GM23338 (cell line): ENCODE results near the gene LRMDA. TPM values are rescaled to one million over a fixed set of nuclear protein-coding genes. Genes with fewer than 3 reads are reported as not detected.

Experiments
- ATAC-seq: fragments of 200-7000 bp; cut with Tn5 transposase; 3 replicates; pipeline ENCODE4 v1.9.1; 2020
- DNase-seq: peaks from one replicate; pipeline ENCODE4 v3.0.0-alpha.2; 2015; ENCODE audit warnings: low spot score
- H2AFZ ChIP-seq: fragments of 200-600 bp; sonication (generic); 2 replicates; pipeline ENCODE4 v1.8.0; 2016; ENCODE audit warnings: antibody characterized with exemption, mild to moderate bottlenecking, moderate library complexity
- H3F3A ChIP-seq: fragments of 200-600 bp; sonication (generic); replicated peaks from 2 replicates; pipeline ENCODE4 v1.8.0; 2017; ENCODE audit warnings: antibody characterized with exemption, mixed run types, low read depth
- H3K27ac ChIP-seq: fragments of 200-600 bp; sonication (generic); 2 replicates; pipeline ENCODE4 v1.6.1; 2016; ENCODE audit warnings: low read depth
- H3K27me3 ChIP-seq: fragments of 200-600 bp; sonication (generic); 2 replicates; pipeline ENCODE4 v1.8.0; 2016; ENCODE audit warnings: mild to moderate bottlenecking, mixed run types, moderate library complexity; ENCODE audit not compliant: insufficient read depth
- H3K36me3 ChIP-seq: fragments of 200-600 bp; sonication (generic); 2 replicates; pipeline ENCODE4 v1.8.0; 2016; ENCODE audit warnings: mild to moderate bottlenecking; ENCODE audit not compliant: insufficient read depth
- H3K4me1 ChIP-seq: fragments of 200-600 bp; sonication (generic); 2 replicates; pipeline ENCODE4 v1.8.0; 2016; ENCODE audit warnings: mild to moderate bottlenecking, moderate library complexity; ENCODE audit not compliant: insufficient read depth
- H3K4me2 ChIP-seq: fragments of 200-600 bp; sonication (generic); 2 replicates; pipeline ENCODE4 v1.7.1; 2017; ENCODE audit warnings: mixed run types
- H3K4me3 ChIP-seq: fragments of 200-600 bp; sonication (generic); 2 replicates; pipeline ENCODE4 v1.6.1; 2016; ENCODE audit warnings: mixed run types
- H3K79me2 ChIP-seq: fragments of 200-600 bp; sonication (generic); replicated peaks from 2 replicates; pipeline ENCODE4 v1.8.0; 2017; ENCODE audit warnings: mild to moderate bottlenecking; ENCODE audit not compliant: insufficient read depth
- H3K9me2 ChIP-seq: fragments of 200-600 bp; sonication (generic); 2 replicates; pipeline ENCODE4 v1.8.0; 2017; ENCODE audit not compliant: insufficient read depth
- H4K20me1 ChIP-seq: fragments of 200-600 bp; sonication (generic); replicated peaks from 2 replicates; pipeline ENCODE4 v1.8.0; 2017; ENCODE audit warnings: mild to moderate bottlenecking; ENCODE audit not compliant: insufficient read depth
- H3K27ac Mint-ChIP-seq: 2 replicates; pipeline ENCODE4 v1.8.0; 2020; ENCODE audit warnings: inconsistent platforms, mild to moderate bottlenecking, moderate library complexity, mixed read lengths
- H3K27me3 Mint-ChIP-seq: 3 replicates; pipeline ENCODE4 v1.8.0; 2022; ENCODE audit warnings: low read depth, mild to moderate bottlenecking, moderate library complexity, mixed read lengths, inconsistent platforms; ENCODE audit not compliant: insufficient read depth, poor library complexity
- H3K36me3 Mint-ChIP-seq: 3 replicates; pipeline ENCODE4 v1.8.0; 2021; ENCODE audit warnings: low read depth, mild to moderate bottlenecking, inconsistent platforms, moderate library complexity, mixed read lengths
- H3K4me1 Mint-ChIP-seq: 3 replicates; pipeline ENCODE4 v1.8.0; 2020; ENCODE audit warnings: mild to moderate bottlenecking, inconsistent platforms, mixed read lengths
- H3K4me3 Mint-ChIP-seq: 3 replicates; pipeline ENCODE4 v1.8.0; 2021; ENCODE audit warnings: moderate library complexity, mild to moderate bottlenecking, inconsistent platforms, mixed read lengths
- H3K9me3 Mint-ChIP-seq: 3 replicates; pipeline ENCODE4 v1.8.0; 2020; ENCODE audit warnings: moderate library complexity, mild to moderate bottlenecking, inconsistent platforms, mixed read lengths
- CREB1 ChIP-seq: fragments of 250-450 bp; sonication (Bioruptor Pico); IDR thresholded peaks from 2 replicates; pipeline ENCODE4 v1.5.0; 2020; ENCODE audit warnings: low read depth, mild to moderate bottlenecking, moderate library complexity
- CTCF ChIP-seq, 2 experiments: fragments of 200-600 bp in 1 of 2; sonication (generic) in 1 of 2; conservative IDR thresholded peaks; 2 replicates each; pipeline versions ENCODE4 v1.5.1 to v1.6.1; 2016 to 2017; ENCODE audit warnings: antibody characterized with exemption in 2 of 2, low read depth in 2 of 2, mild to moderate bottlenecking in 2 of 2, moderate library complexity in 1 of 2
- JUNB ChIP-seq: IDR thresholded peaks from one replicate; pipeline ENCODE4 v1.6.1; 2016; ENCODE audit warnings: antibody characterized with exemption; ENCODE audit not compliant: unreplicated experiment
- ZNF114 ChIP-seq: fragments of 250-450 bp; sonication (Bioruptor Pico); IDR thresholded peaks from 2 replicates; pipeline ENCODE4 v1.5.0; 2020; ENCODE audit warnings: mild to moderate bottlenecking, moderate library complexity
- ZNF462 ChIP-seq: fragments of 250-450 bp; sonication (Bioruptor Pico); IDR thresholded peaks from 2 replicates; pipeline ENCODE4 v1.5.0; 2020; ENCODE audit warnings: mild to moderate bottlenecking, moderate library complexity
- polyA plus RNA-seq: library from polyadenylated mRNA; unstranded; fragments of >200 nt; fragmentation: Nextera tagmentation; extraction: Ambion mirVana; gene quantifications from 2 replicates; pipeline ENCODE4 v1.2.1, GENCODE V29; 2016
- total RNA-seq: library from RNA; depleted of rRNA; stranded (reverse); fragments of >200 nt; shearing (Covaris generic); gene quantifications from 2 replicates; pipeline ENCODE4 v1.2.3, GENCODE V29; 2014
- TF ChIP-seq, protein P1 (sequence below): IDR thresholded peaks from one replicate; pipeline ENCODE4 v1.6.1; 2018; ENCODE audit warnings: antibody characterized with exemption; ENCODE audit not compliant: unreplicated experiment

Gene LRMDA
- total and polyA plus RNA-seq, 2 experiments from 2014 or later, result 0.90 to 1.8 TPM

GRCh38 chr10:75839020-75839419 is 407.6 kb downstream of the LRMDA start (continued):
- TF ChIP-seq, protein P1, sequence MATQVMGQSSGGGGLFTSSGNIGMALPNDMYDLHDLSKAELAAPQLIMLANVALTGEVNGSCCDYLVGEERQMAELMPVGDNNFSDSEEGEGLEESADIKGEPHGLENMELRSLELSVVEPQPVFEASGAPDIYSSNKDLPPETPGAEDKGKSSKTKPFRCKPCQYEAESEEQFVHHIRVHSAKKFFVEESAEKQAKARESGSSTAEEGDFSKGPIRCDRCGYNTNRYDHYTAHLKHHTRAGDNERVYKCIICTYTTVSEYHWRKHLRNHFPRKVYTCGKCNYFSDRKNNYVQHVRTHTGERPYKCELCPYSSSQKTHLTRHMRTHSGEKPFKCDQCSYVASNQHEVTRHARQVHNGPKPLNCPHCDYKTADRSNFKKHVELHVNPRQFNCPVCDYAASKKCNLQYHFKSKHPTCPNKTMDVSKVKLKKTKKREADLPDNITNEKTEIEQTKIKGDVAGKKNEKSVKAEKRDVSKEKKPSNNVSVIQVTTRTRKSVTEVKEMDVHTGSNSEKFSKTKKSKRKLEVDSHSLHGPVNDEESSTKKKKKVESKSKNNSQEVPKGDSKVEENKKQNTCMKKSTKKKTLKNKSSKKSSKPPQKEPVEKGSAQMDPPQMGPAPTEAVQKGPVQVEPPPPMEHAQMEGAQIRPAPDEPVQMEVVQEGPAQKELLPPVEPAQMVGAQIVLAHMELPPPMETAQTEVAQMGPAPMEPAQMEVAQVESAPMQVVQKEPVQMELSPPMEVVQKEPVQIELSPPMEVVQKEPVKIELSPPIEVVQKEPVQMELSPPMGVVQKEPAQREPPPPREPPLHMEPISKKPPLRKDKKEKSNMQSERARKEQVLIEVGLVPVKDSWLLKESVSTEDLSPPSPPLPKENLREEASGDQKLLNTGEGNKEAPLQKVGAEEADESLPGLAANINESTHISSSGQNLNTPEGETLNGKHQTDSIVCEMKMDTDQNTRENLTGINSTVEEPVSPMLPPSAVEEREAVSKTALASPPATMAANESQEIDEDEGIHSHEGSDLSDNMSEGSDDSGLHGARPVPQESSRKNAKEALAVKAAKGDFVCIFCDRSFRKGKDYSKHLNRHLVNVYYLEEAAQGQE, result no peak
- TF ChIP-seq ZNF462 (CRISPR knock-in tag), result no peak
- no peak for TF ChIP-seq ZNF114 (CRISPR knock-in tag)

DNA sequence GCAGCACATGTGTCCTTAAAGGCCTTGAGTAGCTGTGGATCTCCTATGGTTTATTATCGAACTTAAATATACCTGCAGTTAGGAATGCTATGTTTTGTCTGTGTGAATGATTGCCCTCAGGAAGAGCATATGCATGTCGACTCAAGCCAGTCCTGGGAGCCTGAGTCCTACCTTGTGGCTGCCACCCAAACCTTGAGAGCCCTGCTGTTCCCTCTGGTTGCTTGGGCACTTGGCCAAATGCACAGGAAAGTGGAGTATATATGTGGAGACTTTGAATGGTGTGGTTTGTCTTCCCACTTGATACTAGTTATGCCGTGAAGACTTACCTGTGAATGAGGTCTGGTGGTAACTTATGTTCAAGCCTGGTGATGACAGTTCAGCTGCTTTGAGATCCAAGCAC is 409.8 kb downstream of the LRMDA start:
- Histone ChIP-seq H2AFZ (no peak overlapping the region), H3F3A (no peaks in the 10 kb centered on the region), H4K20me1 (no peaks in the 10 kb centered on the region), H3K9me2 (peaks cover 4% of the 10 kb centered on the region; the same call in 1 of the 2 replicates), H3K4me3 (no peak overlapping the region), H3K4me1 (peaks cover 15% of the 10 kb centered on the region), H3K27ac (no peak overlapping the region), H3K36me3 (no peaks in the 10 kb centered on the region), H3K79me2 (no peaks in the 10 kb centered on the region), H3K27me3 (no peaks in the 10 kb centered on the region), H3K4me2 (no peak overlapping the region)
- no peak overlapping the region for H3K4me3 Mint-ChIP-seq
- ATAC-seq, result no peak
- H3K36me3 Mint-ChIP-seq, result no peaks in the 10 kb centered on the region
- H3K9me3 Mint-ChIP-seq, result no peaks in the 10 kb centered on the region
- no peak overlapping the region for H3K27ac Mint-ChIP-seq
- no peak for DNase-seq
- TF ChIP-seq CTCF (conservative IDR thresholded peaks at IDR 0.05; ENCODE audit: low read depth in 2 of 2) (no peak), JUNB (no peak), CREB1 (no peak), ZNF114 (CRISPR knock-in tag) (no peak)
- TF ChIP-seq, protein P1, result no peak
- peaks cover 1% of the 10 kb centered on the region for H3K27me3 Mint-ChIP-seq
- peaks cover 26% of the 10 kb centered on the region for H3K4me1 Mint-ChIP-seq
